GM03348 (cell line): ENCODE data around the gene TRAPPC1.
"Not testable (repeated sequence)": the region's sequence is repeated elsewhere in the genome, so short reads cannot be mapped to it uniquely, and the experiment has no call there.

Experiments used
- DNase-seq: peaks from one replicate; pipeline ENCODE4 v3.0.0; 2012; ENCODE audit warnings: low spot score

Gene TRAPPC1, protein sequence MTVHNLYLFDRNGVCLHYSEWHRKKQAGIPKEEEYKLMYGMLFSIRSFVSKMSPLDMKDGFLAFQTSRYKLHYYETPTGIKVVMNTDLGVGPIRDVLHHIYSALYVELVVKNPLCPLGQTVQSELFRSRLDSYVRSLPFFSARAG

DNA sequence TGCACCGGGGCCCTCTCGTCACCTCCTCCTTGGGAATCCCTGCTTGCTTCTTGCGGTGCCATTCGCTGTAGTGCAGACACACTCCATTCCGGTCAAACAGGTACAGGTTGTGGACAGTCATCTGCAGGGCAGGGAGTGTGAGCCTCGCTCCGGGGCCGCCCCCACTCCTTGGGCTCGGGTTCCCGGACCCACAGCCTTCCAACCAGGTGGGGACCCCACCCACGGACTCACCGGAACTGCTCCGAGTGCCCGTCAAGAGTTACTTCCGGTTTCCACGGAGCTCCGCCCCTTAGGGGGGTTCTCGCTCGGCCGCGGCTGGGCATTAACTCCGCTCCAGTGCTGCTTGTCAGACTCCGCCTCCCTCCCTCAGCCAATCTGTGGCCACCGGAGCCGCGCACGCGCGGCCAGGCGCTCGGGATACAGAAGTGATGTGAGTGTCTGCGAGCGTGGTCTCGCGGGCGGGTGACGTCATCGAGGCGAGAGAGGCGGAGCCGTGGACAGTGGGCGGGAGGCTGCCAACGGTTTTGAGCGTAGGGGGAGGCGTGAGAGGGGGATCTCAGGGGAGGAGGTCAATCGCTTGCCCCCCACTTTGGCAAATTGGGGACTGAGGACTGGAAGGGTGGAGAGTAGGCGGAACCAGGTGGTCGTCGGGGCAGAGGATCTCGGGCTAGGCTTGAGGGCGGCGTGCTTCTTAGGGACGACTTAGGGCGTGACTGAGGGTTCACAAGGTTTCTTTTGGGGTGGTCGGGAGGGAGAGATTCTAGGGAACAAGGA lies at the start of gene TRAPPC1, which contains the start of gene CNTROB:
Gene TRAPPC1, minus strand, starts transcription at position 238 of the 774 bp plus-strand sequence. Its CDS starts 117 bp downstream, at position 121.
Gene CNTROB, plus strand, starts transcription at position 498 of the 774 bp plus-strand sequence. CDS start 874 bp downstream, outside the sequence.
- DNase-seq, result peak; percentile 100

DNA sequence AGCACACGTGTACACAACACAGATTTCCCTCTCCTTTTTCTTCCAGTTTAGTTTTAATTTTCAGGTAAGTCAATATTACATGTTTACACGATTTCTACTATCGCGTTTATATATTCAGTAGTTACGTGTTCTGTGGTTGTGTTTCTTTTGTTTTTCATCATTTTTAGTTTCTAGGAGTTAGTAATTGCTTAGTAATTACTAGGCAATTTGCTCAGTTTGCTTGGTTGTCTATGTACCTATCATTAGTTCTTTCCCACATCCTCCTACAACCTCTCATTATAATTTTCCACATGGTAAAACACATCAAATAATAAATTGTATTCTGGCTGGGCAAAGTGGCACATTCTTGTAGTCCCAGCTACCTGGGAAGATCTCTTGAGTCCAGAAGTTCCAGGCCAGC lies 46.1 kb upstream of the TRAPPC1 start:
- DNase-seq, result no peak

DNA sequence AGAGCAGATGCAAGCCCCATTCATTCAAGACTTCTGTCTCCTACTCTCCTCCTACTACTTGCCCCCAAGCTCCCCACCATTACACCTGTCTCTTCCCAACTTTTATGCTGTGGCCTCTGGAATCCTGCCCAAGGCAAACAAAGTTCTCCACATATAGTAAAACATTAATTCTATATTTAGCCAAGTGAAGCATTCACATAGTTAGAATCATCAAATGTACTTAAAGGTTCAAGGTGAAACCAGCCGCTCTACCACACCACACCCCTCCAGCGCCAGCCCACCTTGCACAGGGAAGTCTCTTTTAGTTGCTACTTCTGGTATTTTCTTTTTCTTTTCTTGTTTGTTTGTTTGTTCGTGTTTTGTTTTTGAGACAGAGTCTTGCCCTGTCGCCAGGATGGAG lies 45.3 kb upstream of the TRAPPC1 start:
- no peak for DNase-seq

DNA sequence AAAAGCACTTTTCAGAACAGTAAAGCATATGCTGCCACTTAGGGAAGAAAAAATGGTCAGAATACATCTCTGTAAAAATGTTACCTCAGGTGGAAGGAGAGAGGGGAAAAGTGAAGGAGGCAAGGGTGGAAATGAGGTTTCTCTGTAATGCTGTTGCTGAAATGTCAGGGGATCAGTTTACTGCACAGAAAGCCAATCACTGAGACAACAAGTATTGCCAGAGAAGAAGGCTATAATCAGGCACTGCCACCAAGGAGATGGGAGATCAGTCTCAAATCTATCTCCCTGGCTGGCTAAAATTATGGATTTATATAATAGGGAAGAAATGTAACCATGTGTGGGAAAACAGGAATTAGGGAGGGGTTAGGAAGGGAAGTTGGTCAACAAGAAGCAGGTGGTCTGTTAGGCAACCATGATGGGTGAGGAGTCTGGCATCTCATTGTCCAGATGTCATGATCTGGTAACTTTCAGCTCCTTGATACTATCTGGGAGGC lies 42.9 kb upstream of the TRAPPC1 start:
- no peak for DNase-seq

DNA sequence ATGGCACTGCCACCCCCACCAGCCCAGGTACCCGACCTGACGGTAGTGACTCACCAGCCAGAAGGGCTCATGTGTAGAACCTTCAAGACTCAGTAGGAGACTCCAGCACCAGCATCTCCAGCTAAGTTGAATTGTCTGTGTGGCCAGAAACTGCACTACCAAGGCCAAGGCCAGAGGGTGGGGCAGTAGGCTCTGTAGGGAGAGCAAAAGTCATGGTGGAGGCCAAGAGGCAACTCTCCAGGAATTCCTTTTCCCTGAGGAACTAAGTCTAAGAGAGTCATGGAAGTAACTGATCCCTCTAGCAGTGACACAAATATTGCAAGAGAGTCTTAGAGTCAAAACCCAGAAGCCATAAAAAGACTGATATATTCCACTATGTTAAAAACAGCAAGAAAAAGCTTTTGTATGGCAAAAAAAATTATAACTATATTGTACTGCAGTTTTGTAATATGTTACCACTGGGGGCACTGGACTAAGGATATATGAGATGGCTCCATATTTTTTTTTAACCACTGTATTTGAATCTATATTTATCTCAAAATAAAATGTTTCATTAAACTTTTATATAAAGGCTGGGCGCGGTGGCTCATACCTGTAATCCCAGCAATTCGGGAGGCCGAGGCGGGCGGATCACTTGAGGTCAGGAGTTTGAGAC lies 40.5 kb upstream of the TRAPPC1 start:
- no peak for DNase-seq

DNA sequence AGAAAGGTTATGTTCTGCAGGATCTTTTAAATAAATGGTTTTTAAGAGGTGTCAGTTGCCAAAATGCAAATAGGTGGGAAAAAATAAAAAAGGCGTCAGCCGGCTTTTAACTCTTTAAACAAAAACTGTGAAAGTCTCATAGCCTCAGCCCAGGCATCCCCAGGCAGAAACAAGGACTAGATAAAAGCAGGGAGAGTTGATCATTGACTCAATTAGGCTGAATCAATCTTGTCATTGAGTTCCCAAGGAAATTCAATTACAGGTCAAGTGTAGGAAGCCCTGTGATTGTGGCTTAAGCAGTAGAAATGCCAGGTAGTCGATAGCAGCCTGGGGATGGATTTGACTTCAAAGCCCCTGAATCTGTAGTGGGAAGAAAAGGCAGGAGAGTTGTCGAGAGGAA lies 39.9 kb upstream of the TRAPPC1 start:
- DNase-seq, result no peak

DNA sequence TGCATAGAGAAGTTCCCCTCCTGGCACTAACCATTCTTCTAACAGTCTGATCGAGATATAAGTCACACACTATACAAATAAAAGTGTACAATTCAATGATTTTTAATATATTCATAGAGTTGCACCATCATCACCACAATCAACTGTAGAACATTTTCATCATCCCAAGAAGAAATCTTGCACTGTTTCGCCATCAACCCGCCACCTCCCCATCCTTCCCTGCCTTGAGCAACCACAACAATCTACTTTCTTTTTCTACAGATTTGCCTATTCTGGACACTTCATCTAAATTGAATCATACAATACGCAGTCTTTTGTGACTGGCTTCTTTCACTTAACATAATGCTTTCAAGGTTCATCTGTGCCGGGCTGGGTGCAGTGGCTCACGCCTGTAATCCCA lies 37.7 kb upstream of the TRAPPC1 start:
- DNase-seq, result no peak

DNA sequence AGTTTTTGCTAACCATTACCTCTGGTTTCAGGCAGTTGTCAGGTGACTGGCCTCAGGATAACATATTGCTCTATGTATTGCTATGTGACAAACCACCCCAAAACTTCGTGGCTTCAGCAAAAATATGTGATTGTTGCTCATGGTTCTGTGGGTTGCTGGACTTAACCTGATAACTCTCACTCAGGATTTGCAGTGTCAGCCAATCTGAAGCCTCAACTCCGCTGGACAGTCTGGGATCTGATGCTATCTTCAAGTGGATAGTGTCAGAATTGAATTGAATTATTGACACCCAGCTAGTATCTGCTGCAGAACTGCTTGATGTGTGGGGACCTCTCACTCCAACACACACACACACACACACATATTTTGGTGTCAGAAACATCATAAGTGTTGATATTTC lies 36.0 kb upstream of the TRAPPC1 start:
- no peak for DNase-seq

DNA sequence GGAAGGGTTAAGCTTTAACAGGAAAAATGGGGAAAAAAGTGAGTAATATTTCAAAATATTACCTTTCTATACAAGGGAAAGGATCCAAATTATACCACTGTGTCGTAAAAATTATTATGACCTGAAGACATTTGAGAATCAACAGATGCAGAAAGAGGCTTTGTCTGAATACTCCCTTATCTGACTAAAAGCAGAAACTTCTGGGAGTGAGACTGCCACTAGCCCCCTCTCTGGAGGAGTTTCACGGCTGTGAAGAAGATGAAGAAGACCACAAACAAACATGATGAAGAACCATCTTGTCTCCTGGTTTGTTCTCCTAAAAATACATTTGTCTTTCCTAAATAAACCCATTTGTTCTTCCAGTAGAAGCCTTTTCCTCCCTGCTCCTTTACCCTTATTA lies 29.7 kb upstream of the TRAPPC1 start:
- no peak for DNase-seq

DNA sequence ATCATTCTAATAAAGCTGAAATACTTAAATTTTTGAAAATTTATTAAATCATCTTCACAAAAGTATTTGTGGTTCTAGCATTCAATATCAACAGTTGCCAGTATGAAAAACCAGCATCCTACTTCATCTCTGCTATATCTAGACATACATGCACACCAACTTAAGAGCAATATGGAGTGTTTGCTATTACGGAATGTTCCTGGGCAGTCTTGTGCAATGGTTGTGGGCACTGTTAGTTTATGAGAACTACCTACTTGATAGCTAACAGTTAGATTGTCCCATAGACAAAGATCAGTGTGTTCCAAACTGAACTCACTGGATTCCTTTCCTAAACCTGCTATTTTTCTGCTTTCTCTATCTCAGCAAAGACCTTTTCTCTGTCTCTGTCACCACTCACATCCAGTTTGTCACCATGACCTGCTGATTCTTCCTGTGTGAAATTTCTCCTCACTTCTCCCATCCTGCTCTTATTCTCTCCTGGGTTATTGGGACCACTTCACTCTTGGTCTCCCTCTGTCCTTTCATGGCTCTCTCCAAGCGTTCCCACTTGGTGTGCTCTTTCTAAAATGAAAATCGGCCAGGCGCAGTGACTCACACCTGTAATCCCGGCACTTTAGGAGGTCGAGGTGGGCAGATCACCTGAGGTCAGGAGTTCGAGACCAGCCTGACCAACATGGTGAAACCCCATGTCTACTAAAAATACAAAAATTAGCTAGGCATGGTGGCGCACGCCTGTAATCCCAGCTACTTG lies 27.9 kb upstream of the TRAPPC1 start:
- DNase-seq, result no peak

DNA sequence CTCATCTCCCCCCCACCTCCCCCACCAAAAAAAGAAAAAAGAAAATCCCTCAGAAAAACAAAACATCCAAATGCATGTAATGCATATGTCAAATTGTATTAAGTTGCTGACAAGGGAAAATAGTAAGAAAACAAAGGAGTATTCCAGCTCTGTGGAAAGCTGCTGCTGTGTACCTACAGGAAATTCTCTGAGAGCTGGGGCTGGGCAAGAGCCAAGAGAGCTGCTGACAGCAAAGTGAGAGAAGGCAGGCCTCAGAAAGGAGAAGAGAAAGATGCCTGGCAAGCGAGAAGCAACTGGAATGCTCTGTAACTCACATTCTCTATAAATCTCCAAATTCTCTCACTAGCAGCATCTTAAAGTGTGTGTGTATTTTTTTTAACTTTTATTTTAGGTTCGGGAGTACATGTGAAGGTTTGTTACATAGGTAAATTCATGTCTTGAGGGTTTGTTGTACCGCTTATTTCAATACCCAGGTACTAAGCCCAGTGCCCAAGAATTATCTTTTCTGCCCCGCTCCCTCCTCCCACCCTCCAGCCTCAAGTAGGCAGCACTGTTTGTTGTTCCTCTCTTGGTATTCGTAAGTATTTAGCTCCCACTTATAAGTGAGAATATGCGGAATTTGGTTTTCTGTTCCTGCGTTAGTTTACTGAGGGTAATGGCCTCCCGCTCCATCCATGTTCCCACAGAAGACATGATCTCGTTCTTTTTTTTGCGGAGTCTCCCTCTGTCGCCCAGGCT lies 24.7 kb upstream of the TRAPPC1 start:
- no peak for DNase-seq

DNA sequence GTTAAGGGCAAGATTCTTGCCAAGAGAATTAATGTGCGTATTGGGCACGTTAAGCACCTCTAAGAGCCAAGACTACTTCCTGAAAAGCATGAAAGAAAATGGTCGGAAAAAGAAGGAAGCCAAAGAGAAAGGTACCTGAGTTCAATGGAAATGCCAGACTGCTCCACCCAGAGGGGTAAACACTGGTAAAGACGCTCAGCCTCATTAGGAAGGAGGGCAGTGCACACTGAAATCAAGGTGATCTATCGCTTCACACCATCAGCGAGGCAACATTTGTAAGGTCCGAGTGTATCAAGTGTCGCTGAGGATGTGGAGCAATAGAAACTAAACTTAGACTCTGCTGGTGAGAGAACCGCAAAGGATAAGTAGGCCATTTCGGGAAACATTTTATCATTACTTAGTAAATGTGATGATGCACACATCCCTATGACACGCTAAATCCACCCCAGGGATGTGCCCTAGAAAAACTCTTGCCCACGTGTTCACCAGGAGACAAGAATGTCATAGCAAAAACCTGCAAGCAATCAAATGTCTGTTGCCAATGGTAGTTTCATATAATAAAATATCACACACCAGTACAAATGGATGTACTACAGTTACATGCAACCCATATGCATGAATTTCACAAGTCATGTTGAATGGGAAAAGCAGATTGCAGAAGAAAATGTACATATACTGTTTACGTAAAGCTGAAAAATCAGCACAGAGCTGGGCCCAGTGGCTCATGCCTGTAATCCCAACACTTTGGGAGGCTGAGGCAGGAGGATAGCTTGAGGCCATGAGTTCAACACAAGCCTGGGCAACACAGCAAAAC lies 23.9 kb upstream of the TRAPPC1 start:
- no peak for DNase-seq

DNA sequence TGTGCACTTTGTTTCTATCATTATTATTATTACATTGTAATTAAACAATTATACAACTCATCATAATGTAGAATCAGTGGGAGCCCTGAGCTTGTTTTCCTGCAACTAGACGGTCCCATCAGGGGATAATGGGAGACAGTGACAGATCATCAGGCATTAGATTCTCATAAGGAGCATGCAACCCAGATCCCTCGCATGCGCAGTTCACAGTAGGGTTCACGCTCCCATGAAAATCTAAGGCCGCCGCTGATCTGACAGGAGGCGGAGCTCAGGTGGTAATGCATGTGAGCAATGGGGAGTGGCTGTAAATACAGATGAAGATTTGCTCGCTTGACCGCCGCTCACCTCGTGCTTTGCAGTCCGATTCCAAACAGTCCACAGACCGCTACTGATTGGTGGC lies 21.5 kb upstream of the TRAPPC1 start:
- DNase-seq, result not testable (repeated sequence)

DNA sequence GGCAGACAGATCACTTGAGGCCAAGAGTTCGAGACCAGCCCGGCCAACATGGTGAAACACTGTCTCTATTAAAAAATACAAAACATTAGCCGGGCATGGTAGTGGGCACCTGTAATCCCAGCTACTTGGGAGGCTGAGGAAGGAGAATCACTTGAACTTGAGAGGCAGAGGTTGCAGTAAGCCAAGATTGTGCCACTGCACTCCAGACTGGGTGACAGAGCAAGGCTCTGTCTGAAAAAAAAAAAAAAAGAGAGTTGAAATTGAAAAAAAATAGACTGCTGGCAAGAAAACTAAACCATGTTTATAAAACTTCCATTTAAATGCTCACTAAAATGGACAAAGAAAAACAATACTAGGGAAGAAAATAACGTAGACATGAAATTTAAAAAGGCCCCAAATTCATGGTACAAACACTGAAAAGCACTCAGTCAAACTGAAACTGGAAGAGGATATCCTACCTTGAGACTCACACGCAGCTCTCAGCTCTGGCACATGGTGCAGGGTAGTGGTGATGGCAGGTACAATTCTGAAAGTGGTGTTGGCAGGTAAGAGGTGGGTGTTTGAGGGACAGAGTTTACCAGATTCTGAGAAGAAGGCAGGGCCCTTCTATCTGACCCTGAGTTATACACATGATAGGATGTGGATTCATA lies 19.5 kb upstream of the TRAPPC1 start:
- DNase-seq, result no peak

DNA sequence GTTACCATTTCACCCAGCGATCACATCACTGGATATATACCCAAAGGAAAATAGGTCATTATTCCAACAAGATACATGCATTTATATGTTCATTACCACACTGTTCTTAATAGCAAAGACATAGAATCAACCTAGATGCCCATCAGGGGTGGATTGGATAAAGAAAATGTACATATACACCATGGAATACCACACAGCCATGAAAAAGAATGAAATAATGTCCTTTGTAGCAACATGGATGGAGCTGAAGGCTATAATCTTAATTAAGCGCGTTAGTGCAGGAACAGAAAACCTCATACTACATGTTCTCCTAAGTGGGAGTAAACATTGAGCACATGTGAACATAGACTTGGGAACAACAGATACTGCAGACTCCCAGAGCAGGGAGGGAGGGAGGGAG lies 18.8 kb upstream of the TRAPPC1 start:
- DNase-seq, result no peak

DNA sequence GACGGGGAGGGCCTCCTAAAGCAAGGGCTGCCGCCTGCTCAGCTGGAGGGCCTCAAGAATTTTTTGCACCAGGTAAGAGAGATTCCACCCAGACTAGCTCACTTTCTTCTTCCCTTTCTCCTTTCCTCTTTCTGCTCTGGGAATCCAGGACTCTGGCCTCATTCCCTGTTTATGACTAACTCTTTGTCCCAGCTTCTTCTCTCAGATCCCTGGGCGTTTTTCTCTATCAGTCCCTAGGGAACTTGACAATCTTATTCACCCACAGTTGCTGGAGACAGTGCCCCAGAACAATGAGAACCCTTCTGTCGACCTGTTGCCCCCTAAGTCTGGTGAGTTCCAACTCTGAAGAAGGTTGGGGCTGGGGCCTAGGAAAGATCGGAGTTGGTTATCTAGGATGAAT lies 15.9 kb upstream of the TRAPPC1 start:
- DNase-seq, result peak; percentile 30

DNA sequence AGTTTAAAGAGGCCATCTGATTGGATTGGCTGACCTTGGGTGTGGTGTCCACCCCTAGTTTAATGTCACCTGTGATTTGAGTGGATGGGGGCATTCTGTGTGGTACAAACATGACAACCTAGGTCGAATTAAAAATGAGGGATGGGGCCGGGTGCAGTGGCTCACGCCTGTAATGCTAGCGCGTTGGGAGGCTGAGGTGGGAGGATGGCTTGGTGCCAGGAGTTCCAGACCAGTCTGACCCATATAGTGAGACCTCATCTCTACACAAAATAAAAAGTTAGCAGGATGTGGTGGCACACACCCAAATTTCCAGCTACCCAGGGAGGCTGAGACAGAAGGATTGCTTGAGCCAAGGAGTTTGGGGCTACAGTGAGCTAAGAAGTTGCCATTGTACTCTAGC lies 14.7 kb upstream of the TRAPPC1 start:
- no peak for DNase-seq

DNA sequence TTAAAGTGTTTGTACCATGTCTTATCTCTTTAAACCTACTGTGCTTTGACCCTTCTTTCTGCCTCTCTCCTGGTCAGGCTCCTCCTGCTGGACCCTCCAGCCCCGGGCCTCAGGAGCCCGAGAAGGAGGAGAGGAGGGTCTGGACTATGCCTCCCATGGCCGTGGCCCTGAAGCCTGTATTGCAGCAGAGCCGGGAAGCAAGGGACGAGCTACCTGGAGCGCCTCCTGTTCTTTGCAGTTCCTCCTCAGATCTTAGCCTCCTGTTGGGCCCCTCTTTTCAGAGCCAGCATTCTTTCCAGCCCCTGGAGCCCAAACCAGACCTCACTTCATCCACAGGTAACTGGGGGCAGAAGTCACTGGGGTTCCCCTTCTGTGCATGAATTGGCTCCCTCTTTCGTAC lies 13.9 kb upstream of the TRAPPC1 start:
- DNase-seq, result no peak

DNA sequence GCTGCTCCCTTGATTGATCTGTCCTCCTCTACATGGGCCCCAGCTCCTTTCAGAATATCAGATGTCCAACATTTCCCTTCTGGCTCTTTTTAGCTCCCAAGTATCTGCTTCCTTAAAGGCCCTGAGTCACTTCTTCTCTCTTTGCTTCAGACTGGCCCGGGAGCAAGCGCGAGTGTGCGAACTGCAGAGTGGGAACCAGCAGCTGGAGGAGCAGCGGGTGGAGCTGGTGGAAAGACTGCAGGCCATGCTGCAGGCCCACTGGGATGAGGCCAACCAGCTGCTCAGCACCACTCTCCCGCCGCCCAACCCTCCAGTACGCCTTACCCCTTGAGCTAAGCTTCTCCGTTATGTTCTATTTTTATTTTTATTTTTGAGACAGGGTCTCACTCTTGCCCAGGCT lies 12.6 kb upstream of the TRAPPC1 start:
- no peak for DNase-seq

DNA sequence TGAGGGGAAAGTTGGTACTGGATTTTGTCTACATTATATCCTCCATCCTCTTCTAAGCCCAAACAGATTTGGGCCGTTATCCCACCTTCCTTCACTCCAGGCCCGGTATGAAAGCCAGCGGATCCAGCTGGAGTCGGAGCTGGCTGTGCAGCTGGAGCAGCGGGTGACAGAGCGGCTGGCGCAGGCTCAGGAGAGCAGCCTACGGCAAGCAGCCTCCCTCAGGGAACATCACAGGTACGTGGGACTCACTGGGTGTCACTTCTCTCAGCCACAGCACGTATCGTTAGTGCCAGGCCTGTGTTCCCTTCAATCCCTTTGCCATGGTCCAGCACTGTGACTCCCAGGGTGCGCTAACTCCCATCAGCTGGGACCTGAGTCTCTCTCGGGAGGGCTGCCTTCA lies 11.5 kb upstream of the TRAPPC1 start:
- DNase-seq, result no peak
